K562 (cell line): Measurements from ENCODE around the gene MRPL55.

ENCODE experiments used
- E2F8 ChIP-seq: fragments of 450-650 bp; IDR thresholded peaks from 2 replicates; pipeline ENCODE4 v1.7.1; 2018; ENCODE audit warnings: mild to moderate bottlenecking, low read depth; ENCODE audit not compliant: partially characterized antibody
- FOXM1 ChIP-seq, 2 experiments: fragments of 450-650 bp in 1 of 2; sonication (generic) in 1 of 2; formaldehyde crosslinking in 1 of 2; IDR thresholded peaks; 2 replicates each; pipeline versions ENCODE4 v1.6.1 to v1.9.0; 2017 to 2022; ENCODE audit warnings: low read depth in 2 of 2, mild to moderate bottlenecking in 2 of 2, missing genetic modification reagents in 1 of 2, moderate library complexity in 1 of 2
- MXI1 ChIP-seq: IDR thresholded peaks from 2 replicates; pipeline ENCODE4 v1.6.1; 2011; ENCODE audit warnings: low read depth, mild to moderate bottlenecking, improper control_type of control experiment, low read length
- NFIC ChIP-seq: fragments of 450-650 bp; IDR thresholded peaks from 2 replicates; pipeline ENCODE4 v1.6.1; 2017; ENCODE audit warnings: mild to moderate bottlenecking, inconsistent platforms
- RBBP5 ChIP-seq: fragments of 200-600 bp; sonication (generic); IDR thresholded peaks from 2 replicates; pipeline ENCODE4 v1.6.1; 2012; ENCODE audit warnings: borderline replicate concordance, mild to moderate bottlenecking, low read length, control low read depth, inconsistent platforms; ENCODE audit not compliant: insufficient read depth, poor library complexity, severe bottlenecking
- TARDBP ChIP-seq: fragments of 450-650 bp; IDR thresholded peaks from 2 replicates; pipeline ENCODE4 v1.6.1; 2016
- TRIM24 ChIP-seq, 2 experiments: fragments of 450-650 bp; IDR thresholded peaks; 2 replicates each; pipeline ENCODE4 v1.6.1; 2016
- ZNF143 ChIP-seq: sonication (generic); formaldehyde crosslinking; IDR thresholded peaks from 2 replicates; pipeline ENCODE4 v1.9.0; 2022; ENCODE audit warnings: mild to moderate bottlenecking, missing genetic modification reagents
- TF ChIP-seq, protein P1 (sequence below): fragments of 250-450 bp; sonication (Bioruptor Pico); IDR thresholded peaks from 2 replicates; pipeline ENCODE4 v1.4.0; 2020

DNA sequence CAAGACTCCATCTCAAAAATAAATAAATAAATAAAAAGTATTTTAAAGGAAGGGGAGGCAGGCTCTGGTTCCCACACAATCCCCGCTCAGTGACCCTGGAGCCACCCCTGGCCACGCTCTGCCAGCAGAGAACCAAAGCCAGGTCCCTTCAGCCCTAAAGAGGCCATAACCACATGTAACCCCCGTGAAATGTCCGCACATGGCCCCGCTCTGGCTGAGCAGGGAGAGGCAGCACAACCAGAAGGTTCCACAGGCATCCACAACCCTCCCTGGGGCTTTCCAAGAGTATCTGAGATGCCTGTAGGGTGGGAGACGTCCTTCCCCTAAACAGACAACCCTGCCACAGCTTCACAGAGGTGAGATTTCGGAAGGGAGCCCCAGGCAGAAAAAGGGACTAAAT, 28.0 kb downstream of the MRPL55 start:
- TF ChIP-seq TRIM24 (IDR thresholded peaks at IDR 0.05) (no peak), MXI1 (no peak), E2F8 (no peak), FOXM1 (IDR thresholded peaks at IDR 0.05; ENCODE audit: low read depth) (no peak), FOXM1 (CRISPR knock-in tag; IDR thresholded peaks at IDR 0.05; ENCODE audit: low read depth) (no peak), ZNF143 (CRISPR knock-in tag) (no peak), TARDBP (no peak), NFIC (no peak), RBBP5 (no peak)
- TF ChIP-seq, protein P1, sequence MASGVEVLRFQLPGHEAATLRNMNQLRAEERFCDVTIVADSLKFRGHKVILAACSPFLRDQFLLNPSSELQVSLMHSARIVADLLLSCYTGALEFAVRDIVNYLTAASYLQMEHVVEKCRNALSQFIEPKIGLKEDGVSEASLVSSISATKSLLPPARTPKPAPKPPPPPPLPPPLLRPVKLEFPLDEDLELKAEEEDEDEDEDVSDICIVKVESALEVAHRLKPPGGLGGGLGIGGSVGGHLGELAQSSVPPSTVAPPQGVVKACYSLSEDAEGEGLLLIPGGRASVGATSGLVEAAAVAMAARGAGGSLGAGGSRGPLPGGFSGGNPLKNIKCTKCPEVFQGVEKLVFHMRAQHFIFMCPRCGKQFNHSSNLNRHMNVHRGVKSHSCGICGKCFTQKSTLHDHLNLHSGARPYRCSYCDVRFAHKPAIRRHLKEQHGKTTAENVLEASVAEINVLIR (CRISPR knock-in tag) = no peak
